GM12874 (cell line): Measurements from ENCODE around the gene RBBP8.

ENCODE experiments used
- TF ChIP-seq, protein P1 (sequence below): IDR thresholded peaks from 2 replicates; pipeline ENCODE4 v1.5.1; 2011; ENCODE audit warnings: low read depth, mild to moderate bottlenecking, control low read depth, low read length, moderate library complexity; ENCODE audit not compliant: insufficient read depth

Gene RBBP8

GRCh38 chr18:23072079-23072478, 139.0 kb downstream of the RBBP8 start:
- TF ChIP-seq, protein P1, sequence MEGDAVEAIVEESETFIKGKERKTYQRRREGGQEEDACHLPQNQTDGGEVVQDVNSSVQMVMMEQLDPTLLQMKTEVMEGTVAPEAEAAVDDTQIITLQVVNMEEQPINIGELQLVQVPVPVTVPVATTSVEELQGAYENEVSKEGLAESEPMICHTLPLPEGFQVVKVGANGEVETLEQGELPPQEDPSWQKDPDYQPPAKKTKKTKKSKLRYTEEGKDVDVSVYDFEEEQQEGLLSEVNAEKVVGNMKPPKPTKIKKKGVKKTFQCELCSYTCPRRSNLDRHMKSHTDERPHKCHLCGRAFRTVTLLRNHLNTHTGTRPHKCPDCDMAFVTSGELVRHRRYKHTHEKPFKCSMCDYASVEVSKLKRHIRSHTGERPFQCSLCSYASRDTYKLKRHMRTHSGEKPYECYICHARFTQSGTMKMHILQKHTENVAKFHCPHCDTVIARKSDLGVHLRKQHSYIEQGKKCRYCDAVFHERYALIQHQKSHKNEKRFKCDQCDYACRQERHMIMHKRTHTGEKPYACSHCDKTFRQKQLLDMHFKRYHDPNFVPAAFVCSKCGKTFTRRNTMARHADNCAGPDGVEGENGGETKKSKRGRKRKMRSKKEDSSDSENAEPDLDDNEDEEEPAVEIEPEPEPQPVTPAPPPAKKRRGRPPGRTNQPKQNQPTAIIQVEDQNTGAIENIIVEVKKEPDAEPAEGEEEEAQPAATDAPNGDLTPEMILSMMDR = no peak

DNA sequence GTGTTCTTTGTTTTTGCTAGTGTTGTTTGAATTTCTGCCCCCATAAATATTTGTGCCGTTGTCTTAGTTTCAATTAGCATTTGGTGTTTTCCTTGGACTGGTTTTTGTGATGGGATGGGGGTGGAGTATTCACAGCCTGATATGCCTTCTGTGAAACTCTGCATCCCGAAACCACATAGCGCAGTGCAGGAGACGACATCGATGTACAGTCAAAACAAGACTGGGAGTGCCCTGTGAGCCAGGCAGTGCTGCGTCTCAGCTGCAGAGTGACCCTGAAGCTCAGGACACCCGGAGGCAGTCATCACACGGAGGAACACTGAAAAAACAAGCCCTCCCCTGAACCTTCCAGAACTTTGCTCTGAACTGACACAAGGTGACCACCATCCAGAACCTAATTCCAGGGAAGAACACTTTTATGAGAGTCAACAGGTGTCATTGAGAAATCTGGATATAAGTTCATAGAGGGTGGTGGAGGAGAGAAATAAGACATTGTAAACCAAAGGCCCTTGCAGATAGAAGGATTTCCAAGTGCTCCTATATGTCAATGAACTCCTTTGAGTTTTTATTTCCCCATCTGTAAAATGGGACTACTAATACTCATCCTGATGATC, 141.0 kb downstream of the RBBP8 start:
- TF ChIP-seq, protein P1 = no peak
